Hepatocyte (in vitro differentiated cells): ENCODE measurements around the gene GPX4. TPM values are rescaled to one million over a fixed set of nuclear protein-coding genes. Genes with fewer than 3 reads are reported as not detected.

ENCODE experiments used
- DNase-seq: peaks from one replicate; pipeline ENCODE4 v3.0.0-alpha.2; 2016; ENCODE audit warnings: low spot score
- H2AFZ ChIP-seq: fragments of 200-600 bp; sonication (generic); 2 replicates; pipeline ENCODE4 v1.6.0; 2016; ENCODE audit warnings: antibody characterized with exemption, mild to moderate bottlenecking
- H3K27ac ChIP-seq: fragments of 200-600 bp; sonication (generic); 2 replicates; pipeline ENCODE4 v1.5.1; 2016; ENCODE audit warnings: mild to moderate bottlenecking
- H3K27me3 ChIP-seq: fragments of 200-600 bp; sonication (generic); 2 replicates; pipeline ENCODE4 v1.6.1; 2016
- H3K36me3 ChIP-seq: fragments of 200-600 bp; sonication (generic); replicated peaks from 2 replicates; pipeline ENCODE4 v1.5.1; 2016; ENCODE audit warnings: low read depth; ENCODE audit not compliant: insufficient read depth
- H3K4me1 ChIP-seq: fragments of 200-600 bp; sonication (generic); 2 replicates; pipeline ENCODE4 v1.5.1; 2016; ENCODE audit warnings: mild to moderate bottlenecking, moderate library complexity; ENCODE audit not compliant: insufficient read depth
- H3K4me2 ChIP-seq: fragments of 200-600 bp; sonication (generic); 2 replicates; pipeline ENCODE4 v1.6.0; 2016
- H3K4me3 ChIP-seq: fragments of 200-600 bp; sonication (generic); 2 replicates; pipeline ENCODE4 v1.5.1; 2016; ENCODE audit warnings: mild to moderate bottlenecking
- H3K79me2 ChIP-seq: fragments of 200-600 bp; sonication (generic); 2 replicates; pipeline ENCODE4 v1.6.0; 2017; ENCODE audit warnings: mild to moderate bottlenecking
- H3K9me2 ChIP-seq: fragments of 200-600 bp; sonication (generic); replicated peaks from 2 replicates; pipeline ENCODE4 v1.6.0; 2017; ENCODE audit warnings: mild to moderate bottlenecking; ENCODE audit not compliant: insufficient read depth
- H3K9me3 ChIP-seq: fragments of 200-600 bp; sonication (generic); 2 replicates; pipeline ENCODE4 v1.5.1; 2016; ENCODE audit warnings: low read depth, mild to moderate bottlenecking
- H4K20me1 ChIP-seq: fragments of 200-600 bp; sonication (generic); 2 replicates; pipeline ENCODE4 v1.6.0; 2016; ENCODE audit warnings: mild to moderate bottlenecking; ENCODE audit not compliant: insufficient read depth, poor library complexity, severe bottlenecking
- EZH2 ChIP-seq: fragments of 200-600 bp; sonication (generic); IDR thresholded peaks from 2 replicates; pipeline ENCODE4 v1.6.1; 2016; ENCODE audit warnings: antibody characterized with exemption, mild to moderate bottlenecking, borderline replicate concordance
- EZH2phosphoT487 ChIP-seq: fragments of 200-600 bp; sonication (generic); IDR thresholded peaks from one replicate; pipeline ENCODE4 v1.6.1; 2018; ENCODE audit warnings: antibody characterized with exemption, mild to moderate bottlenecking, low read depth, moderate library complexity; ENCODE audit not compliant: unreplicated experiment, severe bottlenecking
- WGBS: methylation state at CpG from one replicate; pipeline ENCODE4 v1.1.6; 2016; ENCODE audit warnings: low lambda C conversion rate; ENCODE audit errors: missing lambda C conversion rate; 5-methylcytosine and 5-hydroxymethylcytosine counted together
- polyA plus RNA-seq: library from polyadenylated mRNA; unstranded; fragments of >200 nt; fragmentation: Nextera tagmentation; extraction: Ambion mirVana; gene quantifications from 2 replicates; pipeline ENCODE4 v1.2.1, GENCODE V29; 2016
- total RNA-seq: library from RNA; depleted of rRNA; stranded (reverse); fragments of >200 nt; gene quantifications from 2 replicates; pipeline ENCODE4 v1.2.3, GENCODE V29; 2014
- TF ChIP-seq, protein P1 (sequence below): fragments of 200-600 bp; sonication (generic); IDR thresholded peaks from 2 replicates; pipeline ENCODE4 v1.5.1; 2016; ENCODE audit warnings: antibody characterized with exemption, mild to moderate bottlenecking; ENCODE audit not compliant: poor library complexity

Gene GPX4
- total and polyA plus RNA-seq, 2 experiments from 2014 or later: 539 to 735 TPM

- 85% methylated on average over 6 of the region's 11 CpGs for WGBS
- peaks cover 8% of the 10 kb centered on the region for H3K79me2 ChIP-seq
Measured at GRCh38 chr19:1138121-1138520, 34.3 kb downstream of the GPX4 start.

GRCh38 chr19:1139126-1139525 is 35.3 kb downstream of the GPX4 start:
- no peaks in the 10 kb centered on the region for H3K9me3 ChIP-seq
- H3K27ac ChIP-seq: no peak overlapping the region
- H3K79me2 ChIP-seq: peaks cover 4% of the 10 kb centered on the region
- no peak overlapping the region for H3K4me2 ChIP-seq
- H3K27me3 ChIP-seq: no peaks in the 10 kb centered on the region
- no peaks in the 10 kb centered on the region for H3K9me2 ChIP-seq
- H3K36me3 ChIP-seq: no peaks in the 10 kb centered on the region
- no peak overlapping the region for H2AFZ ChIP-seq
- WGBS: 89% methylated on average over 15 of the region's 15 CpGs
- no peak overlapping the region for H3K4me3 ChIP-seq
- H4K20me1 ChIP-seq: no peaks in the 10 kb centered on the region
- H3K4me1 ChIP-seq: no peaks in the 10 kb centered on the region
- TF ChIP-seq, protein P1, sequence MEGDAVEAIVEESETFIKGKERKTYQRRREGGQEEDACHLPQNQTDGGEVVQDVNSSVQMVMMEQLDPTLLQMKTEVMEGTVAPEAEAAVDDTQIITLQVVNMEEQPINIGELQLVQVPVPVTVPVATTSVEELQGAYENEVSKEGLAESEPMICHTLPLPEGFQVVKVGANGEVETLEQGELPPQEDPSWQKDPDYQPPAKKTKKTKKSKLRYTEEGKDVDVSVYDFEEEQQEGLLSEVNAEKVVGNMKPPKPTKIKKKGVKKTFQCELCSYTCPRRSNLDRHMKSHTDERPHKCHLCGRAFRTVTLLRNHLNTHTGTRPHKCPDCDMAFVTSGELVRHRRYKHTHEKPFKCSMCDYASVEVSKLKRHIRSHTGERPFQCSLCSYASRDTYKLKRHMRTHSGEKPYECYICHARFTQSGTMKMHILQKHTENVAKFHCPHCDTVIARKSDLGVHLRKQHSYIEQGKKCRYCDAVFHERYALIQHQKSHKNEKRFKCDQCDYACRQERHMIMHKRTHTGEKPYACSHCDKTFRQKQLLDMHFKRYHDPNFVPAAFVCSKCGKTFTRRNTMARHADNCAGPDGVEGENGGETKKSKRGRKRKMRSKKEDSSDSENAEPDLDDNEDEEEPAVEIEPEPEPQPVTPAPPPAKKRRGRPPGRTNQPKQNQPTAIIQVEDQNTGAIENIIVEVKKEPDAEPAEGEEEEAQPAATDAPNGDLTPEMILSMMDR: no peak
- no peak for TF ChIP-seq EZH2phosphoT487
- no peak for TF ChIP-seq EZH2
- DNase-seq: no peak

More at GRCh38 chr19:1138121-1138520, 34.3 kb downstream of the GPX4 start:
- H4K20me1 ChIP-seq: no peaks in the 10 kb centered on the region
- peaks cover 4% of the 10 kb centered on the region for H3K4me1 ChIP-seq
- no peaks in the 10 kb centered on the region for H3K9me2 ChIP-seq
- H3K4me3 ChIP-seq: no peak overlapping the region
- TF ChIP-seq, protein P1: no peak
- TF ChIP-seq EZH2 (no peak), EZH2phosphoT487 (no peak)
- DNase-seq: no peak
- no peak overlapping the region for H3K27ac ChIP-seq
- no peaks in the 10 kb centered on the region for H3K27me3 ChIP-seq
- no peaks in the 10 kb centered on the region for H3K9me3 ChIP-seq
- H2AFZ ChIP-seq: no peak overlapping the region
- no peak overlapping the region for H3K4me2 ChIP-seq
- H3K36me3 ChIP-seq: no peaks in the 10 kb centered on the region

DNA sequence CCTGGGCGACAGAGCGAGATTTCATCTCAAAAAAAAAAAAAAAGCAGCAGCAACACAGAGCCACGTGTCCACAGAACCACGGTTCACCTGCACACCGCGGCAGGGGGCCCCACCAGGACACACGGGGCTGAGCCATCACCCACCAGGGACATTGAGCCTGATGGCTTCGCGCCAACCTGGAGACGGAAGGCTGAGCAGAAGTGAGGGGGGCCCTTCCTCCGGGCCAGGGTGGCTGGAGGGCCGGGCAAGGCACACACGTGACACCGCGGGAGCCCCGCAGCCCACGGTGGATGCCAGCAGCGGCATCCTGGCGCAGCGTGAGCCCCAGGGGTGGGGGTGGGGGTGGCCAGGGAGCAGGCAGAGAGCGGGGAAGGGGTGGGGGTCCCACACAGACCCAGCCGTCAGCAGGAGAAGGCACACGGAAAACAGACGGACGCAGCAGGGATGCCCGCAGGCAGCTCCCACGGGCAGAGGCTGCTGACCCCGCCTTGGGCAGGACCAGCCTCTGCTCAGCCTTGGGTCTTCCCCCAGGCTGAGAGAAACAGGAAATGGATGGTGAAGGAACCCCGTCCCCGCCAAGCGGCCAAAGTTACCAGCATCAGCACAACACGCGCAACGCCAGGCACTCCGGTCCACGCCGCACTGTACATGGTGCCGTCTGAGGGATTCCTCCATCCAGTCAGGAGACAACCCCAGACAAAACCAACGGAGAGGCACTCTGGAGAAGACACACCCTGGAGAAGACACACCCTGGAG is 36.7 kb downstream of the GPX4 start:
- H2AFZ ChIP-seq: no peak overlapping the region
- no peaks in the 10 kb centered on the region for H4K20me1 ChIP-seq
- H3K27ac ChIP-seq: no peak overlapping the region
- WGBS: 96% methylated on average over 33 of the region's 39 CpGs
- TF ChIP-seq EZH2phosphoT487: no peak
- TF ChIP-seq, protein P1: no peak
- TF ChIP-seq EZH2: no peak
- no peaks in the 10 kb centered on the region for H3K79me2 ChIP-seq
- no peak overlapping the region for H3K4me3 ChIP-seq
- H3K4me1 ChIP-seq: no peaks in the 10 kb centered on the region
- H3K9me2 ChIP-seq: no peaks in the 10 kb centered on the region
- H3K36me3 ChIP-seq: no peaks in the 10 kb centered on the region
- H3K4me2 ChIP-seq: no peak overlapping the region
- DNase-seq: no peak
- H3K9me3 ChIP-seq: no peaks in the 10 kb centered on the region
- no peaks in the 10 kb centered on the region for H3K27me3 ChIP-seq
